Measurements from ENCODE around the gene TTLL7.
"Not testable (repeated sequence)": the region's sequence is repeated elsewhere in the genome, so short reads cannot be mapped to it uniquely, and the experiment has no call there.

The TTLL7 gene

DNA sequence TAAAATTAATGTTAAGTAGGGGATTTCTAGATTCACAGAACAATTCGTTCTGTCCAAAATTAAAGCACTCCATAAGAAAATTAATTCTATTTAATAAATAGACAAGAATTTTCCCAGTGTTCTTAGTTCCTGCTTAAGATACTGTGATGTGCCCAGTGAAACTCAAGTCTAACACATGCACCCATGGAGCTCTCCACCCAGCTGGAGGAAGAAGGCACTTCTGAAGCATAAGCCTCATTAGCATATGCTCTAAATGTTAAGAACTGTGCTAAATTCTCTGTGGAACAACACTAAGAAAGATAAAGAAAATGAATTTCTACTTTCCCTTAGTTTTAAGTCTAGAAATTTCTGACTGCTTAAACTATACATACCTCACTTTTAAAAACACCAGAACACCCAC, 71.2 kb downstream of the TTLL7 start:
- no peak for DNase-seq

DNA sequence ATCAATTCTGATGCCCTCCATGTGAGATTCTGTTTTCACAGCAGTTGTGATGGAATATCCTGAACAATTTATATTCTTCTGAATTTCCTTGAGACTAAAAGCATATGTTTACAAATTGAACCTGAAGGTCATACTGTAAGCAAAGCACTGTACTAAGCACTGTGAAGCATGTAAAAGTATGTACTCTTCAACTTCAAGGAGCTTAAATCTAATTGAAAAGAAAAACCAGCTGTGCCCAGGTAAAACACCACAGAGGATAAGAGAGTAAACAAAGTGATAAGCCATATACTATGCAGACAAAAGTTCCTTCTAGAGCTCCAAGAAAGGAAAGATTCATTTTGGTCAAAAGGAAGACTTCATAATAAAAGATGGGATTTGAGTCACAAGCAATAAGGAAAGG, 71.9 kb downstream of the TTLL7 start:
- no peak for DNase-seq

DNA sequence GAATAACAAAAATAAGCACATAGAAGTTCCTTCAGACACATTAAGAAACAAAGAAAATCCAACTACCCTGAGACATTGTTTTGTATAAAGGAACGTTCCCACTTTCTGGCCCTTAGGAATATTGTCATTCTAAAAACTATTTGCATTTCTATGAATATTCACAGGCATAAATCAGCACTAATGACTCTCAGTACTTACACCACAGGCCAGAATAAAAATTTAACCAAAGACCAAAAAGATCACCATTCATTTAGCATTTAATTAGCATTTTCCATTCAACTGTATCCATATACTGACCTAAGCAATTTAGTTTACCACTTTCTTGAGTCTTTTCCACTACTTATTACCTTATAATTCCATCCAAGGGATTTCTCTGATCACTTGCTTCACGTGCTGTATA, 75.4 kb downstream of the TTLL7 start:
- DNase-seq: no peak

DNA sequence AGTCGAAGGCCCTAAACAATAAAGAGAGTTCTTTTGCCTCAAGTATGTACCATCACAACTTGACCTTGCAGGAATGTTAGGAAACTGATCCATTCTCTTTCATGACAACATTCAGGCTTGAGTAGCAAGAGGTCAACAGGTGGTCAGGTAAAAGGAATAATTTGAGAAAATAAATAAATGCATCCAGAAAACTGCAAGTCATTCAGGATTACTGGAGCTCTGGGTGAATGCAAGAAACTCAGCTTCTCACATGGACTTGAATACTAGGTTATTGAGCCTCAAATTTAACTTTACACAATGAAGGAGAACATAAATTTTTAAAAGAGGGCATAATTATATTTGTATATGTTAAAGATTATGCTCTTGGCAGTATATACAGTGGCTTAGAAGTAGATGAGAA, 76.5 kb downstream of the TTLL7 start:
- DNase-seq: no peak

DNA sequence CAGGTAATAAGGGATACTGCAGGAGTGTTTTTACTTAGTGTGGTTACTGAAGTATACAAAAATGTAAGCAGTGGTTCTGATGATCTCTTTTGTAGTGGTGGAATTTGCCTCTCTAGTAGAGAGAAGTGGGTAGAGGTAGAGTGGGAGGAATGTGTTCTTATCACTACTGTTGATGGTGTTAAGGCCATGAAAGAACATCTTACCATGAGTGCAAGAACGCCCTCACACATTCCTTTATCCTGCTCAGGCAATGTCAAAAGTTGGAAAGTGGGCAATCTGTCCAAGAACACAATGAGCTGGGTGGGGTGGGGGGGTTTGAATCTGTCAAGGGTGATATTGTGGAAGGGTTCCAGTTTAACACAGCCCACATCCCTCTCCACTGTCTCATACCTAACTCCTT, 78.6 kb downstream of the TTLL7 start:
- no peak for DNase-seq

DNA sequence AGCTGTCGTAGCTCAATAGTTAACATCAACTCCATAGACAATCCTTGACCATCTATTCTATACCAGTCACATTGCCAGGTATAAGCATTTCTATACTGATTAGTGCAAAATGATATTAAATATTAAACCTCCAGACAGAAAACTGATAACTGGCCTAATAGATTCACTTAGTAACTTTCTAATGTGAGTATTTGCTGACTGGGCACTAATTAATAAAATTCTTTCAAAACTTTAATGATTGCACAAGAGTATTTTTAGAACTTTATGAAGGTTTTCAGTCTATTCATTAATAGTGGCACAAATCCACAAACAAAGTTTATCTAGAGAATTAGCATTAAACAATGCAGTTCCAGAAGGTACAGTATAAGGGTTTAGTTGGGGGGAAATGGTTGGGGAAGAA, 79.1 kb downstream of the TTLL7 start:
- no peak for DNase-seq

DNA sequence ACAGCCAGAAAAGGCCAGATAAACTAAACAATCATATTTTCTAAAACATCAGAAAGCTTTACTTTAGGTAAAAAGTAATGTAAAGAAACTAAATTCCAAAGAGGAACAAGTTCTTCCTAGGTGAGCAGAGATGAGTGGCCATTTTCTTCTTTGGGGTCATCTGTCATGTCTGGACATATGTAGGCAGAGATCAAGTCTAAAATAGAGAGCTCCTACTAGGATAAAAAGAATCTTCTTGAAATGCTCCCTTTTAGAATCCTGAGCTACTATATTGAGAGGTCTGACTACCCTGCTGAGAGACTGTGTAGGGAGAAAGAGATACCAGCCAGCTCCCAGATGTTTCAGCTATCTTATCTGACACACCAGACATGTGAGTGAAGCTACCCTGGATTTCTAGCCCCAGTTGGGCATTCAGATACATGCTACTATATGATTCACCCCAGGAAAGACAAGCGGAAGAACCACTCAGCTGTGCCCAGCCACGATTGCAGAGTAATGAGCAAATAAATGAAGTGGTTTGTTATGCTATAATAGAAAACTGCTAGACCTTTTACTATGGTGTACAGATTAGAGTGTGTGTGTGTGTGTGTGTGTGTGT, 80.1 kb downstream of the TTLL7 start:
- no peak for DNase-seq

DNA sequence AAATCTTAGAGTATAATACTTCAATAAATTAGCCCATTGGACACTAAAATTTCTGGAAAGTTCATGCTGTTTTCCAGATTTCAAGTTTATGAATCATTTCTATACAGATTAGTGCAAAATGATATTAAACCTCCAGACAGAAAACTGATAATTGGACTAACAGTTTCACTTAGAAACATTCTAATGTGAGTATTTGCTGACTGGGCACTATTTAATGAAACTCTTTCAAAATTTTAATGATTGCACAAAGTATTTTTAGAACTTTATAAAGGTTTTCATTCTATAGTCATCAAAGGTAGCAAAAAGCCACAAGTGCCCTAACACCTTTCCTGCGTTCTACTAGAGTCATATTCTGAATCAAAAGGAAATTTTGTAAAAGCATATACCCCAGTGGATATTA, 81.0 kb downstream of the TTLL7 start:
- no peak for DNase-seq

DNA sequence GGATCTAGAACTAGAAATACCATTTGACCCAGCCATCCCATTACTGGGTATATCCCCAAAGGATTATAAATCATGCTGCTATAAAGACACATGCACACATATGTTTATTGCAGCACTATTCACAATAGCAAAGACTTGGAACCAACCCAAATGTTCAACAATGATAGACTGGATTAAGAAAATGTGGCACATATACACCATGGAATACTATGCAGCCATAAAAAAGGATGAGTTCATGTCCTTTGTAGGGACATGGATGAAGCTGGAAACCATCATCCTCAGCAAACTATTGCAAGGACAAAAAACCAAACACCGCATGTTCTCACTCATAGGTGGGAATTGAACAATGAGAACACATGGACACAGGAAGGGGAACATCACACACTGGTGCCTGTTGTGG, 82.8 kb downstream of the TTLL7 start:
- not testable (repeated sequence) for DNase-seq

DNA sequence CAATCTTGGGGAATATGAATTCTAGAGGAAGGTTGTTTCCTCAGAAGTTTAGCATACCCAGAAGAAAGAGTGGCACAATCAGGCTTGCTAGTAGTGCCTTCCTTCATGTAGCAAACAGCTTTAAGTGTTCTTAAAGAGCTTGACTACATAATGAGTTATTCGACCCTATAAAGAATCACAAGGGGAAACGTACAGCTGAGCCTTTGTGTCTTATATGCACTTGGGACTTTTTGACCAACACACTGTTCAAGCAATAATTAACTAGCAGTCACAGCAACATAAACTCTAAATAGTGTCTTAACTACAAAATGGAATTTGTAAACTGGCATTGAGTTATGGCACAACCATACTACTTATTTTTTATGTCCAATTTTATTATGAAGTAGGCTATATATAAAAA, 86.1 kb downstream of the TTLL7 start:
- no peak for DNase-seq

DNA sequence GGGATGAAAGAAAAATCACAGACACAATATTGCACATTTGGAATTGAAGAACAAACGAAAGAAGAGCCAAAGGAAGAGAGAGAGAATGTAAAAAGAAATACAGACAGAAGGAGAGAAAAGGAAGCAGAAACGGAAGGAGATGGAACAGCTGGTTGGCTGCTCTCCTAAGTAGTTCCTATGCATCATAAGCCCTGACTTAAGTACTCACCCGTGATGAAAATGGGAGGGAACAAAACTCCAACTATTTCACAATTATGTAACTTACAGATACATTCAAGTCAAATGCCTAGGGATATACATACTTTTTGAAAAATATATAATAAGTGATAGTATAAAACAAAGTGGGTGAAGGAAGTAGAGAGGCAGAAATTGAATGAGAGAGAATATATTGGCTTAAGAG, 88.5 kb downstream of the TTLL7 start:
- peak; percentile 6 for DNase-seq

DNA sequence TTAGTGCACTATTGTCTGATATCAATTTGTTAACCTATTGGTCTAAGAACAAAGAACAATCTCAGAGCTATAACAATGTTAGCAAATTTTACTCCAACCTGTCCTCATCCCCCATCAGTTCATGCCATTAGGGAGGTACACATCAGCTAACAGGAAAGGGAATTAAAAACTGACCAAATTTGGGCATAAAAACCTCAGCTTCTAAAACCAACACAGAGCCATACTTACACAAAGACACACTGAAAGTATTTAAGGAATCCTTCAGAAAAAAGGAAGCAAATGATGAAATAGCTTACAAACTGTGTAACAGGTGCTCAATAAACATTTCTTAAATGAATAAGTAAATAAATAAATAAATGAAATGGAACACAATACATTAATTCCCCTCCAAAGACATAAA, 89.2 kb downstream of the TTLL7 start:
- no peak for DNase-seq

DNA sequence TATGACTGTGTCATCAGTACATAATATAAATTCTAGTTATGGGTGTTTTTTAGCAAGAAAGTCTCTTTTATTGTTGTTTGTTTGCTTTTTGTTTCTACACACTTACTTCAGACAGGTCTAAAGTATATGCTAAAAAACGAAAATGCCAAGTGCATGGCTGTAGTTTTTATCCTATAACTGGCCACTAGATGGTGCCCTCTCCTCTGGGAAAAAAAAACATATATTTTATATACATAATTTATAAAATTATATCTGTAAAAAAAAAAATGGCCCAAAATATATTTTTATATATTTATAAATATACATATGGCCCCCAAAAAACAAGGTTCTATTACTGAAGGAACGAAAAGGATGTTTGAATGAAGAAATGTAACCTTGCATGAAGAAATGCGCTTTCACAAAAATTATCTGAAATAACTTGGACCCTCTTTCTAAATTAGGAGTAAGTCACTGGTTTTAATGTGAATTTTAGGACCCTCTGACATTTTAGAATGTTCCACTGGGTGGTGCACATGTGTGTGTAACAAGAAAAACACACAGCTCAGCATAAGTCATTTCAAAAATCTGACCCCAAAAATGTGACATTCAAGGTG, 93.5 kb downstream of the TTLL7 start:
- no peak for DNase-seq

DNA sequence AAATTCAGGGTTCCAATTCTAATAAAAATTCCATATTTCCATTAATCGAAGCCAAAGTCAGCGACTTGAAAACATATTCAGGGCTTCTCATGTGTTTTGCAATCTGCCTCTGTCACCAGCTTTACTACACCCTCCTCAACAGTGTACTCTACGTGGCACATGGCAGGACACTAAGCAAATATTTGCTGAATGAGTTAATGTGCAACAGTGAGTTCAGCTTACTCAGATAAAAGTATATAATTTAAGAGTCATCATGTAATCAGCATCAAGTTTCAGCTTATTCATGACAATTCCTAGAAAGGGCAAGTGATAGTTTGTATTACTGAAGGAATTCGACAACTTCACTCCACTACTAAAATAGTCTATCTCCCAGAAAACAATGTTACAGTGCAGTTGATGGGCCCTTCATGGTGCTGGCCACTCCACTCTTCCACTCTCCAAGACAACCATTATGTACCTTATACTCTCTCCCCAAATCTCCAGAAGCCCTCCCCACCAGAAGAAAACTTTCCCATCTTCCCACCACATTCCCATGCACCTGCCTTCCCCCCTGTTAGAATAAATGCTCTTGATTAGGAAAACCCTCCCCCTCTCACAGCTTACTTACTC, 97.3 kb downstream of the TTLL7 start:
- DNase-seq: no peak

DNA sequence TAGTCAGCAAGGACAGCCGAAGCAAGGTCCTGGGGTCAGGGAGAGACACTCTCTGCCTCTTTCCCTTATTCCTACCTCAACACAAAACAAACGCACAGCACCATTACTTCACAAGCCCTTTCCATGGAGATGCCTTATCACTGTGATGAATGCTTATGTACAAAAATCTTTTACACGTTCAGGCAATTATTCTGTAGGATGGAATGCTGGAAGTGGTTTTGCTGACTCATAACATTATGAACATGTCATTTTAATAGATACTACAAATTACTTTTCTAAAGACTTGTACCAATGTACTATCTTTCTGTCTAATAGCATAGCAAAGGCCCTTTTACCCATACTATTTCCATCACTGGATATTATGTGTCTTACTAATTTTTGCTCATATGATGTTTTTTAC, 98.4 kb downstream of the TTLL7 start:
- DNase-seq: no peak

DNA sequence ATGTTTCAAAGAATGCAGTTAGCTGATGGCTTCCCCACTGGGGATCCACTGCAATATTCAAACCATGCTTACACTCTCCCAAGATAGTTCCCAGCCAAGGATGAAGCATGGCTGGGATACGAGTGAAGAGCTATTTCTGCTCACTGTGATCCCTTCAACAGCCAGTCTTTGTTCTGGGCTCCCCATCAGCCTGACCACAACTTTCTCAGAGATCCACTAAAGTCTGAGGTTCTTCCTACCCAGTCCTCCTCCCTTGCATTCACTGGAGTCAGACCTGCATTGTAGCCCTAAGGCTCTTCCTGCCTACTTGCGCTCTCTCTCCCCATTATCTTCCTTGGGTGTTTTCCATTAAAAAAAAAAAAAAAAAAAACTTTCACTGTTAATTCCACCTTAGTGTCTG, 101.4 kb downstream of the TTLL7 start:
- DNase-seq: no peak

DNA sequence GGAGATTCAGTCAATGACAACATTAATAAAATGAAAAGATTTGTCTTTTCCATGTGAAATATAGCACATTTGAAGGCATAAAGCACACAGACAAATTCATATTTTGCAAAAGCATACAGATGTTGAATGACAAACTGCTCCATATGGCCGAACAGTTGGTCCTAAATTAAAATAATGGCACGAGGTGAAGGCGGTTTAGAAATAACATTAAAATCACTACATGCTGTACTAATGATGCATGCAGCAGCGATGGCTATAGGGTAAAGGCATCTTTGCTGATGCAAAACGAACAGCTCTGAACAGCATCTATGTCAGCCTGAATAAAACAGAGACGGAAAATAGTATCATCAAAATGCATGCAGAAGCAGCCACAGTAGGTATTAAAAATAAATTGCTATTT, 102.6 kb downstream of the TTLL7 start:
- DNase-seq: no peak

DNA sequence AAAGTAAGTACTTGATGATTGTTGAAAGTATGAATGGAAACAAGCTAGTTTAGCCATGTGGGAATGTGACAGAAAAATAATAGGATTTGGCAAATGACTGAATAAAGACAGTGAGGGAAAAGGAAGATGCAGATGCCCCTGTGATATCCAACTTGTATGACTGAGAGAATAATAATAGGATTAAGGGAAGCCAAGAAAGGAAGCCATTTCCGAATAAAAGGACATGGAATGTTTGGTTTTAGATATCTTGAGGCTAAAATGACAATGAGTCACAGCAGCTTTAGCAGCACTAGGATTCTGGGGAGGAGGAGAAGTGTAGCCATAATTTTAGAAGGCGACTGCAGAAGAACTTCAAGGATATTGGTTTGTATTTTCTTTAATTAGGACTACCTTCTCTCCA, 109.2 kb downstream of the TTLL7 start:
- DNase-seq: no peak

DNA sequence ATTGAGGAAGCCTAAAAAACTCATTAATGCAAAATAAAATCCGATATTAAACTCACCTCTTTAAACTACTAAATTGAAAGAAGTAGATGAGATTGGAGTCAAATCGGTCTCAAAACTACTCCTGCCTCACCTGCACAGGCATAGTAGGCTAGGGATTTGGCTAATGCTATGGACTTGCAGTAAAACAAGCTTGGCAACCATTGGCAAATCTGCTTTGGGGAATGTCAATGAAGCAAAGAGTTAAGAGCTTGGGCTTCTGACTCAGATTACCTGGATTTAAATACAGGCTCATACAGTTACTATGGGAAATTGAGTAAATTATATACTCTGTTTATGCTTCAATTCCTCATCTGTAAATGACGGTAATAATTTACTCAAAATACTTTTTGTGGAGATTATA, 111.4 kb downstream of the TTLL7 start:
- DNase-seq: no peak

DNA sequence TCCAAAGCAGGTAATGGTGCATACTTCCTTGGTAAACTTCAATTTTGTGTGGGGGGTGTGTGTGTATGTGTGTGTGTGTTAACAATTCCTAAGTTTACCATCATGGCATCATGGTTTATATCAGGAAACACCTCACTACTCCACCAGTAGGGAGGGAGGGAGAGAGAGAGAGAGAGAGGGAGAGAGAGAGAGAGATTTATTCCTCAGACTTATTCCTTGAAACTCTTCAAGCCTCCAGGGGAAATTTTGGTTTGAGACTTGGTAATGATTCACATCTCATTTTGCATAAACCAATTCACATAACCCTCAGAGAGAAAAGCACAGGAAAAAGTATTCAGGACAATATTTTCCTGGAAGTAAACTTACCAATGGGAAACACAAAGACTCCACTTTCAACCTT, 115.0 kb downstream of the TTLL7 start:
- DNase-seq: no peak

DNA sequence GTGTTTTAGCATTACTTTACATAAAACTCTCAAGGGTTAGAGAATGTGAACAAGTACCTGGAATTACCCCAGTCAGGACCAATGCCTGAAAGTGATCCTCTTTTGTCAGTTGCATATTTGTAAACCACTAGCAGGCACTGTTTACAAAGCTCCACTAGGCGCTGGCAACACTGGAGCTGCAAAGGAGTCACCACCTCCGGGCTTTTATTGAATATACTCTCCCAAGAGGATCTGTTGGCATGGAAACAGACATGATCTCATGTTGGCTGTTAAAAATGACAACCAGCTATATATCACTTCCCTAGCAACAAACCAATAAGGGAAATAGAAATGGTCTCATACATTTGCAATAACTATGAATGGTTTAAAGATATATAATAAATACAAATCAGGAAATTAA, 116.0 kb downstream of the TTLL7 start:
- DNase-seq: peak; percentile 79

DNA sequence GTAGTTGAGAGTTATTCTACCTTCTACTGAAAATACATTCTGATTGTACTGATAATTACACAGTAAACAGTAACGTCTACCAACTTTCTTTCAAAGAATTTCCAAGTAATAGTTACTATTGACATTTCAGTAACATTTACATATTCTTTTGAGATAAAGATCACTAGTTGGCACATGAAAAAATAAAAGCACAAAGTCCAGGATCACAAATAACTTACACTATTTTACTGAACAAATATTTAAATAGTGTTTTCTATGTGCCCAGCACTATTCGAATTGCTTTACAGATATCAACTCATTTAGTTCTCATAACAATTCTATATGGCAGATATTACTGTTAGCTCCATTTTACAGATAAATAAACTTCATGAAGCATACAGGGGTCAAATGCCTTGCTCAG, 126.4 kb downstream of the TTLL7 start:
- DNase-seq: no peak

DNA sequence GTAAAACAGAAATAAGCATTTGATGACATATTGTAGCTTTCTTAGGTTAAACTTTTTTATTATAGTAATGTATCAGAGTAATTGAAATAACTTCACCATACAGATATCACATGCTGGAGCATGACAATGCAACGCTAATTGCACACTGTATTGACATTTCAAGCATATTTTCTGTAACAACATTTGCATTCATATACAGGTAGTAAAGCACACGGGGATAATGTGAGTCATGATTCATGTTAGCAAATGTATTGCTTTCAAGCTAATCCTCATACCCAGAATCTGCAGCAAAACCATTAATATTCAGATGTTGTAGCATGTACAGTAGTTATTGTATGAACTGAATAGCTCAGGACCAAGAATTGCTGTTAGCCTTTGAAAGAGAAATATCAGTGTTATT, 133.9 kb downstream of the TTLL7 start:
- no peak for DNase-seq

DNA sequence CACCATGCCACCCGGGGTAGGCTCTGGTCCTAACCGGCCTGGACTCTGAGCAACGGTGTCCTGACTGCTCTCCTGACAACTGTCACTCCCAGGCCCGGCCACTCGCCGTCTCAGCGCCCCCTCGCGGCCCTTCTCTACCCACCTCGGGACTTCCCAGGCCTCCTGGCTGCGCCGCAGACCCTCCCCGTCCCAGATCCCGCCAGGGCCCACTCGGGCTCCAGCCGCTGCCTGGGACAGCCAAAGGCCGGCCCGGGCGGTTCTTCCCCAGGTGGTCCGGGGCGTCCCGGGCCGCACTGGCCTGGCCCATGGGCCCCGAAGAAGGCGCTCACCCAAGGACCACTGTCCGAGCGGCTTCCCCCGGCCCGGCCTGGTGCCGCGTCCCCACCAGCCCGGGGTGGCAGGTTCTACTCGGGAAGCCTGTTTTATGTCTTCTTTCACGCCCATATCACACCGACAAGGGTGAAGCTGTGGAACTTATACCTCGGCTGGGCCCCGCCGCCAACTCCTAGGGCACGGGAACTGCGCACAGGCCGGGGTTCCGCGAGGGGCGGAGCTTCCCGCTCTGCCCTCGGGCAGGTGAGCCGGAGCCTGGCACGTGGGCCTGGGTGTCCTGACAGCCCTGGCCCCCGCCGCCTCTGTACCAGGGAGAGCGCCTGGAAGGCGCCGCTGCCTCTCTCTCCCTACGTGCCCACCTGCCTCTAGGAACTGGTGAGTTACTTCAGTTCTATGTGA, 138.3 kb downstream of the TTLL7 start:
- DNase-seq: no peak
